Natural killer cell (primary cell): ENCODE measurements around the gene SIK3. TPM values are rescaled to one million over a fixed set of nuclear protein-coding genes. Genes with fewer than 3 reads are reported as not detected.

Experiments used
- ATAC-seq, 3 donors: fragments of 150-1000 bp in 2 of 3; fragments of 200-7000 bp in 1 of 3; cut with Tn5 transposase; 1 replicate in 1 of 3; 2 replicates in 2 of 3; pipeline ENCODE4 v1.10.0; 2021; ENCODE audit warnings: mild to moderate bottlenecking in 2 of 3, moderate library complexity in 2 of 3
- DNase-seq, 2 donors: peaks; one replicate each; pipeline versions ENCODE4 v3.0.0 to v3.0.0-alpha.2; 2013 to 2021; ENCODE audit warnings: mixed read lengths in 1 of 2
- H3K27ac ChIP-seq: one replicate; pipeline ENCODE4 v1.5.1; 2013; ENCODE audit warnings: mild to moderate bottlenecking, low read length
- H3K27me3 ChIP-seq: one replicate; pipeline ENCODE4 v1.6.1; 2013; ENCODE audit warnings: low read length; ENCODE audit not compliant: control insufficient read depth, insufficient read depth
- H3K36me3 ChIP-seq: one replicate; pipeline ENCODE4 v1.6.1; 2013; ENCODE audit warnings: low read length; ENCODE audit not compliant: control insufficient read depth, insufficient read depth
- H3K4me1 ChIP-seq: one replicate; pipeline ENCODE4 v1.6.1; 2013; ENCODE audit warnings: low read length; ENCODE audit not compliant: control insufficient read depth, insufficient read depth
- H3K4me3 ChIP-seq: one replicate; pipeline ENCODE4 v1.5.1; 2013; ENCODE audit warnings: low read length
- H3K9me3 ChIP-seq: one replicate; pipeline ENCODE4 v1.6.1; 2013; ENCODE audit warnings: low read length; ENCODE audit not compliant: control insufficient read depth, insufficient read depth
- H3K27ac Mint-ChIP-seq, 2 donors: one replicate each; pipeline ENCODE4 v1.8.0; 2022; ENCODE audit warnings: mild to moderate bottlenecking in 2 of 2, mixed read lengths in 2 of 2, moderate library complexity in 1 of 2
- H3K27me3 Mint-ChIP-seq, 2 donors: one replicate each; pipeline ENCODE4 v1.8.0; 2022; ENCODE audit warnings: low read depth in 2 of 2, mixed read lengths in 2 of 2
- H3K36me3 Mint-ChIP-seq: one replicate; pipeline ENCODE4 v1.8.0; 2022; ENCODE audit warnings: mixed read lengths
- H3K4me1 Mint-ChIP-seq, 2 donors: one replicate each; pipeline ENCODE4 v1.8.0; 2022; ENCODE audit warnings: mixed read lengths in 2 of 2
- H3K4me3 Mint-ChIP-seq: one replicate; pipeline ENCODE4 v1.8.0; 2022; ENCODE audit warnings: mild to moderate bottlenecking, moderate library complexity, mixed read lengths
- H3K9me3 Mint-ChIP-seq, 2 donors: one replicate each; pipeline ENCODE4 v1.8.0; 2022; ENCODE audit warnings: mixed read lengths in 2 of 2
- WGBS: methylation state at CpG from one replicate; pipeline ENCODE4 v1.1.7; 2013; ENCODE audit warnings: missing lambda C conversion rate; ENCODE audit not compliant: insufficient coverage; 5-methylcytosine and 5-hydroxymethylcytosine counted together
- intact Hi-C: fragments of 100-400 bp; cut with micrococcal nuclease; formaldehyde crosslinking; loops from one replicate; pipeline ENCODE4 v1.14.2; 2022
- total RNA-seq, 4 donors: library from RNA; stranded (reverse); fragments of 120-200 nt in 1 of 4; gene quantifications; one replicate each; pipeline versions ENCODE4 v1.2.3 to v1.2.4, GENCODE V29; 2013 to 2022
- TF ChIP-seq, protein P1 (sequence below): fragments of 200-600 bp; IDR thresholded peaks from one replicate; pipeline ENCODE4 v1.8.0; 2022; ENCODE audit warnings: antibody characterized with exemption

Gene SIK3
- total RNA-seq, 3 donors from 2014 or later (not counting 1 experiment from before 2014, with no cell fraction given), result 71.6 to 120 (median 119) TPM

DNA sequence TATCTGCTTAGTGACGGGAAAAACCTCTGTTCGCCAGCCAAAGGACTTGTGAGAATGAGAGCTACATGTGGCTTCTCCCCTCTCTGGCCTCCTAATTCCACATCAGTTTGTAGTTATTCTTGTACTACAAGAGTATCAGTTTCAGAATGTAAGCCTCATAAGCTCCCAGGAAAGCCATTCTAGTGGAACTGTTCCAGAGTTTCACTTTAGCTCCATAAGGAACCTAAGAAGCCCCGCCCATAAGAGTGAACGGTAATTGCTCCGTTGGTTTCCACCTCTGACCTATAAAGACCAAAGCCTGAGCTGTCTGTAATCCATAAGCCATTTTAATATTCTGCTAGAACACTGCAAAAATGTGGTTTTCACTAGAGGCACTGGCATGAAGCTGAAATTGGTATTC lies 53.0 kb downstream of the SIK3 start:
- Mint-ChIP-seq H3K27me3 (no peaks in the 10 kb centered on the region), H3K27ac (peak overlapping the region; percentile 20 to 67), H3K4me1 (peaks cover 45 to 56% of the 10 kb centered on the region in 2 donors), H3K36me3 (no peaks in the 10 kb centered on the region), H3K9me3 (no peaks in the 10 kb centered on the region), H3K4me3 (no peak overlapping the region)
- no peaks in the 10 kb centered on the region for H3K27me3 ChIP-seq
- H3K9me3 ChIP-seq, result no peaks in the 10 kb centered on the region
- H3K4me3 ChIP-seq, result no peak overlapping the region
- peaks cover 3% of the 10 kb centered on the region for H3K4me1 ChIP-seq
- ATAC-seq (no peak), DNase-seq (no peak)
- WGBS, result 65% methylated on average over 3 of the region's 5 CpGs
- intact Hi-C loops, result loop anchor here (10.0 kb wide), 1 partner anchor 50 kb away; the partner anchor contains the start of gene SIK3
- TF ChIP-seq, protein P1, sequence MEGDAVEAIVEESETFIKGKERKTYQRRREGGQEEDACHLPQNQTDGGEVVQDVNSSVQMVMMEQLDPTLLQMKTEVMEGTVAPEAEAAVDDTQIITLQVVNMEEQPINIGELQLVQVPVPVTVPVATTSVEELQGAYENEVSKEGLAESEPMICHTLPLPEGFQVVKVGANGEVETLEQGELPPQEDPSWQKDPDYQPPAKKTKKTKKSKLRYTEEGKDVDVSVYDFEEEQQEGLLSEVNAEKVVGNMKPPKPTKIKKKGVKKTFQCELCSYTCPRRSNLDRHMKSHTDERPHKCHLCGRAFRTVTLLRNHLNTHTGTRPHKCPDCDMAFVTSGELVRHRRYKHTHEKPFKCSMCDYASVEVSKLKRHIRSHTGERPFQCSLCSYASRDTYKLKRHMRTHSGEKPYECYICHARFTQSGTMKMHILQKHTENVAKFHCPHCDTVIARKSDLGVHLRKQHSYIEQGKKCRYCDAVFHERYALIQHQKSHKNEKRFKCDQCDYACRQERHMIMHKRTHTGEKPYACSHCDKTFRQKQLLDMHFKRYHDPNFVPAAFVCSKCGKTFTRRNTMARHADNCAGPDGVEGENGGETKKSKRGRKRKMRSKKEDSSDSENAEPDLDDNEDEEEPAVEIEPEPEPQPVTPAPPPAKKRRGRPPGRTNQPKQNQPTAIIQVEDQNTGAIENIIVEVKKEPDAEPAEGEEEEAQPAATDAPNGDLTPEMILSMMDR, result no peak
- H3K36me3 ChIP-seq, result no peaks in the 10 kb centered on the region
- H3K27ac ChIP-seq, result no peak overlapping the region

DNA sequence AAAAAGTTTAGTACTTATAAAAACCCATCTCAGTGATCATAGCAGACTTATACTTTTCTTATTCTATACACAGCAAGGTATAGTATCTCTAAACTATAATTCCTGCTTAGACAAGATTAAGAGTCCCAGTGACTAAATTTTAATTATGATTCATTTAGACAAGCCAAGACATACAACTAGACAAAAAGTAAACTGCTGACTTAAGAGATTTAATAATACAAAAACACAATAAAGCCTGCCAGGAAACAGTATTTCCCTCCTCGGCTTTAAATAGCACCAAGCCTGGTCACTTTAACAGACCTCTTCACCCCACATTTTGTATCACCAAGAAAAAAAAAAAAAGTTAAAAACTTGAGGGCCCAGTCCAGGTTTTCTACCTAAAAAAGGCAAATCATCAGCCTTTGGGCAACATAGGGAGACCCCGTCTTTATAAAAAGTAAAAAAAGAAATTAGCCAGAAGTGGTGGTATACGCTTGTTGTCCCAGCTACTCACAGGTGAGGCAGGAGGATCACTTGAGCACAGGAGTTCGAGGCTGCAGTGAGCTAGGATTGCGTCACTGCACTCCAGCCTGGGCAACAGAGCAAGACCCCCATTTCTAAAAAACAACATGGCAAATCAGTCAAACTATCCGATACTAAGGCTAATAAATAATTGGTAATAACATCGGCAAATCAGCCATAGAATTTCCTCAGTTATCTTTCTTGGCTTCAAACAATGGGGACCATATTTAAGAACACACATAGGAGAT lies 53.8 kb downstream of the SIK3 start:
- no peaks in the 10 kb centered on the region for H3K36me3 ChIP-seq
- 84% methylated on average over 6 of the region's 7 CpGs for WGBS
- no peaks in the 10 kb centered on the region for H3K36me3 Mint-ChIP-seq
- intact Hi-C loops, result loop anchor here (10.0 kb wide), 1 partner anchor 50 kb away; the partner anchor contains the start of gene SIK3
- H3K4me3 Mint-ChIP-seq, result peak overlapping the region; percentile 35
- no peaks in the 10 kb centered on the region for H3K9me3 Mint-ChIP-seq
- H3K4me1 ChIP-seq, result peaks cover 3% of the 10 kb centered on the region
- H3K4me1 Mint-ChIP-seq, result peaks cover 50 to 62% of the 10 kb centered on the region in 2 donors
- peak overlapping the region; percentile 20 to 67 for H3K27ac Mint-ChIP-seq
- TF ChIP-seq, protein P1, result no peak
- H3K27me3 ChIP-seq, result no peaks in the 10 kb centered on the region
- DNase-seq (no peak), ATAC-seq (no peak)
- no peak overlapping the region for H3K4me3 ChIP-seq
- H3K27me3 Mint-ChIP-seq, result no peaks in the 10 kb centered on the region
- H3K9me3 ChIP-seq, result no peaks in the 10 kb centered on the region
- no peak overlapping the region for H3K27ac ChIP-seq

DNA sequence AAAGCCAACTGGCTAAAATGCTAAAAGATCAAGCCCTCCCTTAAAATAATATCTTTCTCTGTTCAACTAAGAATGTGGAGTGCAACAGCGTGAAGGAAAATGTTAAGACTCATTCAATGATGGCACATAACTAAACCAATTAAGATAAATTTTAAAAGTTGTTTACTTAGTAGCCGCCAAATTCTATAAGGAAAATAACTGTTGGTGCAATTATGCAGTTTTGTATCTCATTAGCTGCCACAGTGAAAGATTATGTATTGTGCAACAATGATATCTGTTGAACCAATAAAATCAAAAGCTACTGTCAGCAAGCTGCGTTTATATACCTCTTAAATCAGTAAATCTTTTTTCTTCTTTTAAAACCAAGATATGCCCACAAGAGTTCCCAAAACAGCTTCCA lies 55.5 kb downstream of the SIK3 start:
- Histone ChIP-seq H3K4me1 (peaks cover 3% of the 10 kb centered on the region), H3K9me3 (no peaks in the 10 kb centered on the region), H3K27ac (no peak overlapping the region), H3K27me3 (no peaks in the 10 kb centered on the region), H3K36me3 (no peaks in the 10 kb centered on the region), H3K4me3 (no peak overlapping the region)
- WGBS, result no CpG with 5 or more reads among the region's 3 CpGs
- H3K27me3 Mint-ChIP-seq, result no peaks in the 10 kb centered on the region
- peaks cover 61 to 69% of the 10 kb centered on the region in 2 donors for H3K4me1 Mint-ChIP-seq
- intact Hi-C loops, result loop anchor here (10.0 kb wide), 1 partner anchor 52 kb away; the partner anchor contains the start of gene SIK3
- no peaks in the 10 kb centered on the region for H3K9me3 Mint-ChIP-seq
- no peak overlapping the region for H3K4me3 Mint-ChIP-seq
- DNase-seq (no peak), ATAC-seq (no peak)
- no peak overlapping the region for H3K27ac Mint-ChIP-seq
- TF ChIP-seq, protein P1, result no peak
- no peaks in the 10 kb centered on the region for H3K36me3 Mint-ChIP-seq
